ENCODE measurements around the gene ADGRA1. TPM values are rescaled to one million over a fixed set of nuclear protein-coding genes. Genes with fewer than 3 reads are reported as not detected.
"Not testable (repeated sequence)": the region's sequence is repeated elsewhere in the genome, so short reads cannot be mapped to it uniquely, and the experiment has no call there.

Gene ADGRA1
- total RNA-seq, 3 donors from 2014 or later (not counting 1 experiment from before 2014, with no cell fraction given) = not detected

- Mint-ChIP-seq H3K4me3 (no peak overlapping the region), H3K4me1 (peaks cover 9% of the 10 kb centered on the region in 2 donors), H3K27ac (no peak overlapping the region), H3K9me3 (peaks cover 6 to 10% of the 10 kb centered on the region in 2 donors), H3K36me3 (peaks cover 14% of the 10 kb centered on the region), H3K27me3 (ENCODE audit: low read depth in 2 of 2) (peaks cover 0 to 3% of the 10 kb centered on the region in 2 donors)
- DNase-seq (no peak), ATAC-seq (no peak)
- Histone ChIP-seq H3K27ac (ENCODE audit: low read length) (no peak overlapping the region), H3K36me3 (ENCODE audit: control insufficient read depth, insufficient read depth, low read length) (no peaks in the 10 kb centered on the region), H3K4me3 (ENCODE audit: low read length) (no peak overlapping the region), H3K27me3 (ENCODE audit: control insufficient read depth, insufficient read depth, low read length) (no peaks in the 10 kb centered on the region), H3K9me3 (ENCODE audit: control insufficient read depth, insufficient read depth, low read length) (peaks cover 14% of the 10 kb centered on the region), H3K4me1 (ENCODE audit: control insufficient read depth, insufficient read depth, low read length) (peaks cover 30% of the 10 kb centered on the region)
- TF ChIP-seq CTCF (IDR thresholded peaks at IDR 0.05) = no peak
- intact Hi-C loops (cut with micrococcal nuclease) = no loop called here
- WGBS (ENCODE audit: insufficient coverage) = 74% methylated on average over 11 of the region's 11 CpGs
Measured at GRCh38 chr10:133109711-133110110, 22.0 kb downstream of the ADGRA1 start.

GRCh38 chr10:133110133-133110532 lies 22.4 kb downstream of the ADGRA1 start:
- WGBS (ENCODE audit: insufficient coverage) = 45% methylated on average over 13 of the region's 13 CpGs
- H3K4me3 ChIP-seq (ENCODE audit: low read length) = no peak overlapping the region

GRCh38 chr10:133110609-133111275 lies 23.0 kb downstream of the ADGRA1 start:
- intact Hi-C loops (cut with micrococcal nuclease) = no loop called here
- no peak overlapping the region for H3K4me3 ChIP-seq (ENCODE audit: low read length)
- no peaks in the 10 kb centered on the region for H3K36me3 ChIP-seq (ENCODE audit: control insufficient read depth, insufficient read depth, low read length)
- Mint-ChIP-seq H3K4me3 (peak overlapping the region; percentile 64), H3K4me1 (peaks cover 9% of the 10 kb centered on the region in 2 donors), H3K27me3 (ENCODE audit: low read depth in 2 of 2) (peaks cover 0 to 3% of the 10 kb centered on the region in 2 donors), H3K27ac (no peak overlapping the region), H3K9me3 (peaks cover 6 to 10% of the 10 kb centered on the region in 2 donors), H3K36me3 (peaks cover 14% of the 10 kb centered on the region)
- H3K27ac ChIP-seq (ENCODE audit: low read length) = no peak overlapping the region
- no peak for TF ChIP-seq CTCF (IDR thresholded peaks at IDR 0.05)
- peaks cover 30% of the 10 kb centered on the region for H3K4me1 ChIP-seq (ENCODE audit: control insufficient read depth, insufficient read depth, low read length)
- H3K9me3 ChIP-seq (ENCODE audit: control insufficient read depth, insufficient read depth, low read length) = peaks cover 14% of the 10 kb centered on the region
- no peaks in the 10 kb centered on the region for H3K27me3 ChIP-seq (ENCODE audit: control insufficient read depth, insufficient read depth, low read length)
- DNase-seq (no peak), ATAC-seq (no peak)
- WGBS (ENCODE audit: insufficient coverage) = 44% methylated on average over 5 of the region's 6 CpGs

More at GRCh38 chr10:133110133-133110532, 22.4 kb downstream of the ADGRA1 start:
- Mint-ChIP-seq H3K4me1 (peaks cover 9% of the 10 kb centered on the region in 2 donors), H3K9me3 (peaks cover 6 to 10% of the 10 kb centered on the region in 2 donors), H3K4me3 (peak overlapping the region; percentile 64), H3K27ac (no peak overlapping the region), H3K27me3 (ENCODE audit: low read depth in 2 of 2) (peaks cover 0 to 3% of the 10 kb centered on the region in 2 donors), H3K36me3 (peaks cover 14% of the 10 kb centered on the region)
- no peak for TF ChIP-seq CTCF (IDR thresholded peaks at IDR 0.05)
- Histone ChIP-seq H3K9me3 (ENCODE audit: control insufficient read depth, insufficient read depth, low read length) (peaks cover 14% of the 10 kb centered on the region), H3K4me1 (ENCODE audit: control insufficient read depth, insufficient read depth, low read length) (peaks cover 30% of the 10 kb centered on the region), H3K27ac (ENCODE audit: low read length) (no peak overlapping the region), H3K36me3 (ENCODE audit: control insufficient read depth, insufficient read depth, low read length) (no peaks in the 10 kb centered on the region), H3K27me3 (ENCODE audit: control insufficient read depth, insufficient read depth, low read length) (no peaks in the 10 kb centered on the region)
- peak in 1 of 3 donors; percentile 66 for ATAC-seq
- intact Hi-C loops (cut with micrococcal nuclease) = no loop called here
- no peak for DNase-seq

GRCh38 chr10:133111640-133112039 lies 23.9 kb downstream of the ADGRA1 start:
- H3K27ac ChIP-seq (ENCODE audit: low read length); H3K9me3 Mint-ChIP-seq; H3K27me3 Mint-ChIP-seq (ENCODE audit: low read depth in 2 of 2); intact Hi-C loops (cut with micrococcal nuclease); H3K27ac Mint-ChIP-seq; H3K4me3 ChIP-seq (ENCODE audit: low read length); H3K36me3 ChIP-seq (ENCODE audit: control insufficient read depth, insufficient read depth, low read length); ATAC-seq; H3K4me3 Mint-ChIP-seq; H3K4me1 Mint-ChIP-seq; DNase-seq; H3K27me3 ChIP-seq (ENCODE audit: control insufficient read depth, insufficient read depth, low read length): not testable (repeated sequence)
- H3K9me3 ChIP-seq (ENCODE audit: control insufficient read depth, insufficient read depth, low read length) = peaks cover 11% of the 10 kb centered on the region
- peaks cover 13% of the 10 kb centered on the region for H3K36me3 Mint-ChIP-seq
- 59% methylated on average over 2 of the region's 7 CpGs for WGBS (ENCODE audit: insufficient coverage)
- H3K4me1 ChIP-seq (ENCODE audit: control insufficient read depth, insufficient read depth, low read length) = peaks cover 30% of the 10 kb centered on the region
